GM11168 (cell line): ENCODE measurements around the gene RILP.

Experiments
- in situ Hi-C: fragments of 300-500 bp; cut with MboI; formaldehyde crosslinking; loops from one replicate; pipeline ENCODE4 v1.12.0; 2022; ENCODE audit warnings: low sequenced_read_pairs; ENCODE audit not compliant: unreplicated experiment

The RILP gene

GRCh38 chr17:1630662-1631061 is 19.0 kb downstream of the RILP start:
- in situ Hi-C loops, result loop anchor here (5.0 kb wide), 1 partner anchor 53 kb away; no protein-coding TSS in a partner anchor

DNA sequence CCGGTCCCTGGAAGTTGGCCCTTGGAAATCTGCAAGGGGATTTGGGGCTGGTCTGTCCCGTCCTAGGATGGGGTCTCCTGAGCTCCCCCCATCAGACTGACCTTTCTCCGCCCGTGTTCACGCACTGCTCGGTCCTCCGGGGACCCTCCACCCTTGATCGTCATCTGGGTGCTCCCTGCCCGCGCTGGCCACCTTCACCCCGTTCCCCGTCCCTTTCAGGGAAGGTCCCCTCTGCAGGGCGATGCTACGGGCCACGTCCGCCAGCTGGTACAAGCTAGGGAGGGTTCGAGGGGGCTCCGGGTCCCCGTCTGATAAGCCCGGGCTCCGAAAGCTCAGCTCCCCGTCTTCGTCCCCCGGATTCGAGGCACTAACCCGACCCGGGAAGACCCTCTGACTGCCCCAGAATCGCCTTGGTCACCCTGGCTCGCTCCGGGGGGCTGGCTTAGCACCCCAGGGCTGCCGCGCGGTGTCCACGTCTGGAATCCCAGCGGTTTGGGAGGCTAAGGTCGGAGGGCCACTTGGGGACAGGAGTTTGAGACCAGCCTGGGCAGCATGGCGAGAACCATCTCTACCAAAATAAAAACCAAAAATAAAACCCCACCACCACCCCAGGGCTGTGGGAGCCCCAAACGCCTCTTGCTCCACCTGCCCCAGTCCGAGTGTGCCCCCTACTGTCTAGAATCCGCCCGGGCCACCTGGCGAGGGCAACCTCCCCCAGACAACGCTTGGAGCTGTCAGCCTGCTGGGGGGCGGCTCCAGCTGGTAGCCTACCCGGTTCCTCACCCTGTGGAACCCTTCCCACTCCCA is 20.0 kb downstream of the RILP start:
- in situ Hi-C loops, result loop anchor here (5.0 kb wide), 1 partner anchor 52 kb away; no protein-coding TSS in a partner anchor

DNA sequence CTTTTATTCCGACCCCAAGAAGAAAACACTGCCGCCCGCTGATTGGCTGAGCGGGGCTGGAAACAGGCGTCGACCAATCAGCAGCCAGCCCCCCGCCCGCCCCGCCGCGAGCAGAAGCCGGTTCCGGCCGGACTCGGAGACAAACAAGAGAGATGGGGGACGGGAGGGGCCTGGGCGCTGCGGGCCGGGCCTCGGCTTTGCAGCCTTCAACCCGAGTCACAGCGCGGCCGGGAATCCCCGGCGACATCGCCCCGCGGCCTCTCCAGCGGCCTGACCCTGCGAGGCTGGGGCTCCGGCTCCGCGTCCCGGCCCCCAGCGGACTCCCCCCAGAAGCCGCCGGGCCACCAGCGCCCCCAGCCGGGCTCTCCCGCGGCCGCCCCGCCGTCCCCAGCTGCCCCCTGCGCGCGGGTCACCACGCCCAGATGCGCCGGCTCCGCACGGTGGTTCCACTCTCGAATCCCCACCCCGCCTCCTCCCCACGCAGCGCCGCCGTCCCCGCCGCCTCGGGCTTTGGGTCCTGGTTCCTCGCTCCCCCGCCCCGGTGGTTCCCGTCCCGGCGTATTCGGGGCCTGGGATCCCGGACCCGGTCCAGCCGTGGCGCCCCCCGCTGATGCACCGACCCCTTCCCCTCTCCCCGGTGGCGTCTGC is 20.7 kb downstream of the RILP start:
- in situ Hi-C loops, result no loop called here

DNA sequence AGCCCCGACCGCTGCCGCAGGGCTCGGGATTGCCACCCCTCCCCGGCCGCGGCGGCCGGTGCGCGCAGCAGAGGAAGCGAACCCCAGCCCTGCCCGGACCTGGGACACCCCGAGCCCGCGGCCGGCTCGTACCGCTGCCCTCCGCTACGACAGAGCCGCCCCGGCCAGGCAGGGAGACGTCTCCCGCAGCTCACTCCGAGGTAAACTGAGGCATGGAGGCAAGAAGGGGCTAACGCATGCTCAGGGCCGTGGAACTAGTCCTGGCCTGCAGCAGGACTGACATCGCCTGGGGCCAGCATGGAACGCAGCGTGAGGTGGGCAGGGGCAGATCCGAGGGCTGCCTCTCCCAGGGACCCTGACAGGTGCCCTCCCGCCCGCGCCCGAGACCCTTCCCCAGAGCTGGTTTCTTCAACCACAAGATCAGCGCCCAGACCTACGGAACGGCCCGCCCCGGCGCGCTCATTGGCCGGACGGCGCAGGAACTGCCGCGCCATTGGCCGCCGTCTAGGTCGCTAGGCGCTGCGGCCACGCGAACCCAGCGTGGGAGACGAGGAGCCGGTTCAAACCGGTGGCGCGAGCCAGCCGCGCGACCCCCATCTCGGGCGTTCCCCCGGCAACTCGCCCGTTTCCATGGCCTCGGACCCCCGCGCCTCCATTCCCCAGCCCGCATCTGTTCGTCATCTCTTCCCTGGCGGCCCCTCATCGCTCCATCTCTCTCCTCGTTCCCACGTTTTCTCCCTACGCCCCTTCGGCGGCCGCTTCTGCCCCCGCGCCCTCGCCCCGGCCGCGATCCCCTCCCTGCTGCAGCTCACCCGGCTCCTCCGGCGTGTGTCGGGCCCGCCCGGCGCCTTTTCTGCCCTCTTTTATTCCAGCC is 21.4 kb downstream of the RILP start, which contains the start of gene SLC43A2:
TSS of gene SLC43A2 (minus strand) at position 853 of the 874 bp plus-strand sequence. CDS start 960 bp downstream, outside the sequence.
- in situ Hi-C loops, result no loop called here

DNA sequence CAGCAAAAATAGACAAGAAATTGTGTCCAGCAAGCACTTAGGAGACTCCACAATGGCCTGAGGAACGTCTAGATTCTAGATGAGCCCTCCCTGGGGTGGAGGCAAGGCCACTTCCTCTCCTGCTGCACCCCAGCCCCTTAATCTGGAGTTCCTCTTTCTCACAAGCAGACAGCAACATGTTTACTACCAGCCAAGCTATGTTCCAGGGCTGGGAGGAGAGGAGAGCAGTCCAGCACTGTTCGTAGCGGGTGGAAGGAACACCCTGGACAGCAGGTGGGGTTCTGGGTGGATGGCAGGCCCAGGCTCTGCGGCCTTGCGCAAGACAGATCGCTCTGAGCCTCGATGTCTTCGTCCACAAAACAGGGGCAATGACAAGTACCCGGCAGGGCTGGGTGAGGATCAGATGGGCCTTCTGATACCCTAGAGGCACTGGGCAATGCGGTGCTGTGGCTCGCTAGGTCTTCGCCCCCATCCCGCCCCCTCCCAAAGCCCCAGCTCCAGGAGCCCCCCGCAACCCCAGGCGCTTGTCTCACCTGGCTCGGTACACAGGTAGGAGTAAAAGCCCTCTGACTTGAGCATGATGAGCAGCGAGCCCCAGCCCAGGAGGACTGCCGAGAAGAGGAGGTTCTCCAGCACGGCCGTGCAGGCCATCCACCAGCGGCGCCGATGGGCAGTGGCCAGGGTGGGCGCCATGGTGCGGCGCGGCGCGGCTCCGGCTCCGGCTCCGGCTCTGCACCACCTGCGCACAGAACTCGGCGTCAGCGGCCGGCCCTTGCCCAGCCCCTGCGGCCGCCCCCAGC is 22.3 kb downstream of the RILP start:
- in situ Hi-C loops, result no loop called here

DNA sequence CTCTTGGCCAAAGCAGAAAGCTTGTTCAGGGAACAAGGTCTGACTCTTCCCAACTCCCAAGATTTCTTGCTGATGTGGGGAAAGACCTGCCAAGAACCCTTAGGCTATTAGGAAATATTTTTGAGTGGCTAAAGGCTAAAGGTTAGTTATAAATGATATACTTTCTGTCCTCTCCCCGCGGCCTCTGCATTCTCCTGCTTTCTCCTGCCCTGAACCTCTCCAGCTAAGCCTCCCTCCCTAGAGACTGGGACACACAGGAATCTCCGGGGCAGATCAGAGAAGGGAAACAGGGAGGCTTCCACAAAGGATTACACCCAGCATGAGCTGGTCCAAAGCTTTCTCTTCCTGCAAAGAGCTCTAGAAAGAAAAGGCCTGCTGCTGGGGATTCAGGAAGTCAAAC is 23.3 kb downstream of the RILP start:
- in situ Hi-C loops, result no loop called here

DNA sequence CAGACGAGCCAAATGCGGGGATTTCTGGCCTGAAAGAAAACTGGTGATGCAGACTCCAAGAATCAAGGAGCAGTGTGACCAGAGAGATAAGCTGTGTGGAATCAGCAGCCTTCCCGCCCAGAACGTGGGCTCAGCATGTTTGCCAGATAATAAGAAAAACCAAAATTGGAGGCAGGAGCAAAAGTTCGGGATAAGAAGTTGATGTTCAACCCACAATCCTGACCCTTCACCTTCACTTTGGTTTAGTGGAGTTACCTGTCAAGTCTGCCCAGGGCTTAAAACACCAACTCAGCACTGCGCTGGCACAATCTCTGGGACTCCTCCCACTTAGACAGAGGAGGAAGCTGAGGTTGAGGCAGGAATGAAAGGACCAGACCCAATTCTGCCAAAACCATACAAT is 24.1 kb downstream of the RILP start:
- in situ Hi-C loops, result no loop called here

GRCh38 chr17:1625053-1625452 is 24.6 kb downstream of the RILP start:
- in situ Hi-C loops, result no loop called here

- in situ Hi-C loops, result no loop called here
Observed at GRCh38 chr17:1624650-1625049, 25.0 kb downstream of the RILP start.

GRCh38 chr17:1623057-1623630 is 26.5 kb downstream of the RILP start:
- in situ Hi-C loops, result no loop called here

DNA sequence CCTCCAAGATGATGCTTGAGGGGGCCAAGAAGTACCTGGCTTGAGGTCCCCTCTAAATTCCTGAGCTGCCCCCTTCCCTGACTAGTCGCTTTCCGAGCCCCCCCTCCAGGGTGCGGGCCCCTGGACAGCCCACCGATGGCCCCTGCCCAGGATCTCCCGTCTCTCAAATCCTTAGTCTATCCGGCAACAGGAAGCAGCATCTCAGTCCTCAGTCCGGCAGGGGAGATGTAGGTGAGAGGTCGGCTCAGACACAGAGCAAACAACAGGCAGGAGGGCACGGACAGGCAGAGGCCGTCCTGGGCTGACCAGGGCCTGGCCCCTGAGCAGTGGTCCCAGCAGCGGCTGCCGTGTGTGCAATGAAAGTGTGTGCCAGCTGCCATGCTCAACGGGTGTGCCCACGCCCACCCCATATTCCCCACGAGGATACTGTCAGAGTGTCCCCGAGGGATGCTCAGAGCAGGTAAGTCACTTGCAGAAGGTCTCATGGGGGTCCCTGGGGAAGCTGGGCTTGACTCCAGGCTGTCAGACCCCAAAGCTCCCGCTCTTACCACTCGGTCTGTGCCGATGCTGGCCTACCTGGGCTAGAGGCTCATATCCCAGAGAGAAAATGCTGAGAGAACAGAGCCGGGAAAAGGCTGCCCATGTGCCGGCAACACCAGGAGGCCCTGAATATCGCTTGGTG is 28.3 kb downstream of the RILP start:
- in situ Hi-C loops, result no loop called here

DNA sequence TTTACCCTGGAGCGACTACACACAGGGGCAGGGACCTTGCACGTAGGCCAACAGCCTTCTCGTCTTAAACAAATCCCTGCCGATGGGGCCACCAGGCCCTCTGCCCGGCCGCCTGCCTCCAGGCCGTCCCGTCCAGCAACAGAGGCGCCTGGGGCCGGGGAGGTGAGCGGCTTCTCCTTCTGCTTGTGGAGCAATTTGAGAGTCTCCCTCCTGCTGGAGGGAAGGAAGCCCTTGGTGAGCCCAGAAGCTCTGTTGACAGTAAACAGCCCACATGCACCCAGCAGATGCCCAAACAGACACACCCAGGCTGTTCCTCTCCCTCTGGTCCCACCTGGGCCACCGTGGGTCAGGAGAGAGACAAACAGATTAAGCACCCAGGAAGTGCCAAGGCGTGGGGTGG is 29.2 kb downstream of the RILP start:
- in situ Hi-C loops, result no loop called here

- in situ Hi-C loops, result no loop called here
Observed at GRCh38 chr17:1617620-1618174, 32.0 kb downstream of the RILP start.

GRCh38 chr17:1616101-1616500 is 33.6 kb downstream of the RILP start:
- in situ Hi-C loops, result no loop called here

DNA sequence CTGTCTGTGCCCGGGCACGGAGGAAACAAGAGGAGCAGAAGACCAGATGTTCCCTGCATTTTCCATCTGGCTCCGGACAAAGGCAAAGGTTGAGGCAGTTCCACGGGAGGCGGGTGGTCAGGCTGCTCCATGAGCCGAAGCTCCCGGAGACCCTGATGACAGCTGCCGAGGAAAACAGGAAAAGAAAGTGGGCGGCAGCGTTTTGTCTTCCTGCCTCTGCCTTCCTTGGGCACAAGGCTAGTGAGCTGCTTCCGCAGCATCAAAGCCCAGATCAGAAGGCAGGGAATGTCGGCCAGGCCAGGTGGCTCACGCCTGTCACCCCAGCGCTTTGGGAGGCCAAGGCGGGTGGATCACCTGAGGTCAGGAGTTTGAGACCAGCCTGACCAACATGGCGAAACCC is 37.3 kb downstream of the RILP start:
- in situ Hi-C loops, result no loop called here

- in situ Hi-C loops, result no loop called here
Observed at GRCh38 chr17:1611715-1612114, 38.0 kb downstream of the RILP start.

GRCh38 chr17:1608676-1609075 is 41.0 kb downstream of the RILP start:
- in situ Hi-C loops, result no loop called here

GRCh38 chr17:1607971-1608320 is 41.7 kb downstream of the RILP start:
- in situ Hi-C loops, result no loop called here
